Measurements from ENCODE around the gene SERINC2.

SERINC2 gene

DNA sequence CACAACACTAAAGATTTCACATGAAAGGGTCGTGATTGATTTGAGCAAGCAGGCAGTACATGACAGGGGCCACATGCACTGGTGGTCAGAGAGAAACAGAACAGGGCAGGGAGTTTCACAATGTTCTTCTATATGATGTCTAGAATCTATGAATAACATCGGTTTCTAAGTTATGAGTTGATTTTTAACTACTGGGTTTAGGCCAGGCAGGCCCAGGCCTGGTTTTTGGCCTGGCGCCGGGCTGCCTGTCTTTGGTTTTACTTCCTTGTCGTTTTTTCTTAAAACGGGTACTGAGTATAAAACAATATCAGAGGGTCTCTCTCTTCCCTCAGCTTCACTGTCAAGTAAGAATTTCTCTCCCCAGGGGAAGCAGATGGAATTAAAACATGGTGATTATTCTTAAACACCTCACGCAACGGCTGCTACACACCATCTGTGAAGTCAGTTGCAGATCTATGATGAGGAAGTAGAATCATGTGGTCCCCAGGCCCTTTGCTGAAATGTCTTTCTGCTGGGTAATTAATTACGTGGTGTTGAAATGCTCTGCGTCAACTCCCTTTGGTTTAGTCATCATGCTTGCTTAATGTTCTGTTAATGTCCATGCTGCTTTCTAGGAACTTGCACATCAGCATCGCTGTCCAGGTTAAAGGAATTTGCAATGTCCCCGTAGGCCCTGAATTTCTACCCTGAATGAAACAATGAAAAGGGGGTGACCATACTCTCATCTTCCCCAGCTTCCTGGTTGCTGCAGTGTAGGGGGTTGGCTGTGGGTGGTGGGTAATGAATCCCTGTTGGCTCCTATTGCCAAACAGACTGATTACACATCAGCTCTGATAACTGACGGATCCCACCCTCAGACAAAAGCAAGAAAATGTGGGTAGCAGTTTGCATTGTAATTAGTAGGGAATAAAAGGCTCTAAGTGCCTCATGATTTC is 70.3 kb downstream of the SERINC2 start:
- Histone ChIP-seq H3K4me3 (ENCODE audit: low read depth in 1 of 2, low read length in 1 of 2) (no peak overlapping the region), H3K27me3 (no peaks in the 10 kb centered on the region), H3K9me3 (no peaks in the 10 kb centered on the region), H3K27ac (no peak overlapping the region), H3K4me1 (ENCODE audit: control insufficient read depth in 1 of 2, insufficient read depth in 1 of 2, low read depth in 1 of 2, low read length in 1 of 2) (peaks cover 6 to 10% of the 10 kb centered on the region in 2 experiments), H3K36me3 (no peaks in the 10 kb centered on the region)
- TF ChIP-seq, protein P1, sequence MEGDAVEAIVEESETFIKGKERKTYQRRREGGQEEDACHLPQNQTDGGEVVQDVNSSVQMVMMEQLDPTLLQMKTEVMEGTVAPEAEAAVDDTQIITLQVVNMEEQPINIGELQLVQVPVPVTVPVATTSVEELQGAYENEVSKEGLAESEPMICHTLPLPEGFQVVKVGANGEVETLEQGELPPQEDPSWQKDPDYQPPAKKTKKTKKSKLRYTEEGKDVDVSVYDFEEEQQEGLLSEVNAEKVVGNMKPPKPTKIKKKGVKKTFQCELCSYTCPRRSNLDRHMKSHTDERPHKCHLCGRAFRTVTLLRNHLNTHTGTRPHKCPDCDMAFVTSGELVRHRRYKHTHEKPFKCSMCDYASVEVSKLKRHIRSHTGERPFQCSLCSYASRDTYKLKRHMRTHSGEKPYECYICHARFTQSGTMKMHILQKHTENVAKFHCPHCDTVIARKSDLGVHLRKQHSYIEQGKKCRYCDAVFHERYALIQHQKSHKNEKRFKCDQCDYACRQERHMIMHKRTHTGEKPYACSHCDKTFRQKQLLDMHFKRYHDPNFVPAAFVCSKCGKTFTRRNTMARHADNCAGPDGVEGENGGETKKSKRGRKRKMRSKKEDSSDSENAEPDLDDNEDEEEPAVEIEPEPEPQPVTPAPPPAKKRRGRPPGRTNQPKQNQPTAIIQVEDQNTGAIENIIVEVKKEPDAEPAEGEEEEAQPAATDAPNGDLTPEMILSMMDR (IDR thresholded peaks at IDR 0.05): no peak

Data from neutrophil (primary cell).